Stimulated activated CD8-positive, alpha-beta memory T cell treated with anti-CD3 and anti-CD28 coated beads, Interleukin-4, amount 100 ng/mL, for 1 hour (primary cell): ENCODE results near the gene CDH13.
"Not testable (repeated sequence)": the region's sequence is repeated elsewhere in the genome, so short reads cannot be mapped to it uniquely, and the experiment has no call there.

Experiments
- DNase-seq, 2 donors: peaks; one replicate each; pipeline ENCODE4 v3.0.0-alpha.2; 2020; ENCODE audit warnings: low read depth in 2 of 2, low spot score in 1 of 2

The CDH13 gene

DNA sequence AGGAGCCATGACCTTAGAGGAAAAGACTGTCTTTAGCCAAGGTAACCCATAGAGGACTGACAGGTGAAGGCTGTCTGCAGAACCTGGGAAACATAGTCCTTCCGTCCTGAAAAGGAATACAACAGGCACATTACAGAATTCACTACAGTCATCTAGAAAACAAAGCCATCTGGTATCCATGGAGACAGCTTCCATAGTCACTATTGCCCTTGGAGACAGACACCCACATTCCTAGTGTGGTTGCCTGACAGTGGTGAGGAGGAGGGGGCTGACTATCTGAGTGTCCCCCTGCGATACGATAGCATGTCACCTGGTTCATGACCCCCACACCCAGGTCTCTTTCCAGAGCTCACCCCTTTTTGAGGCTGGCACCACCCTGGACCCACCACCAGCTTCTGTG lies 254.7 kb downstream of the CDH13 start:
- no peak for DNase-seq

DNA sequence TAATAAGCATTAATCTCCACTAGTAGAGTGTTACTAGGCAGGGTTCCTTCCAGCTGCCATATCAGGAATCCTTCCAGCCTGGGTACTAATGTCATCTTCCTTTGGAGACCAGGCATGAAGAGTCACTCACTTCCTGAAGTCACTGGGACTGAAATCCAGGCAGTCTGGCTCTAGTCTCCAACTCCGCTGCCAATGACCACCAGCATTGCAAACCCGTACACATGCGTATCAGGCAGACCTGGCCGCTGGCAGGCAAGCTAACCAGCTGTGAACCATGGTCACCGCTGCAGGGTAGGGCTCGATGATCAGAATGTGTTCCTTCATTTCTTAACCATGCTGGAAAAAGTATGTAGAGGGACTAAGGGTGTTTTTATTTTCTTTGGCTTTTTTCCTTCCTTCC lies 255.5 kb downstream of the CDH13 start:
- no peak for DNase-seq

DNA sequence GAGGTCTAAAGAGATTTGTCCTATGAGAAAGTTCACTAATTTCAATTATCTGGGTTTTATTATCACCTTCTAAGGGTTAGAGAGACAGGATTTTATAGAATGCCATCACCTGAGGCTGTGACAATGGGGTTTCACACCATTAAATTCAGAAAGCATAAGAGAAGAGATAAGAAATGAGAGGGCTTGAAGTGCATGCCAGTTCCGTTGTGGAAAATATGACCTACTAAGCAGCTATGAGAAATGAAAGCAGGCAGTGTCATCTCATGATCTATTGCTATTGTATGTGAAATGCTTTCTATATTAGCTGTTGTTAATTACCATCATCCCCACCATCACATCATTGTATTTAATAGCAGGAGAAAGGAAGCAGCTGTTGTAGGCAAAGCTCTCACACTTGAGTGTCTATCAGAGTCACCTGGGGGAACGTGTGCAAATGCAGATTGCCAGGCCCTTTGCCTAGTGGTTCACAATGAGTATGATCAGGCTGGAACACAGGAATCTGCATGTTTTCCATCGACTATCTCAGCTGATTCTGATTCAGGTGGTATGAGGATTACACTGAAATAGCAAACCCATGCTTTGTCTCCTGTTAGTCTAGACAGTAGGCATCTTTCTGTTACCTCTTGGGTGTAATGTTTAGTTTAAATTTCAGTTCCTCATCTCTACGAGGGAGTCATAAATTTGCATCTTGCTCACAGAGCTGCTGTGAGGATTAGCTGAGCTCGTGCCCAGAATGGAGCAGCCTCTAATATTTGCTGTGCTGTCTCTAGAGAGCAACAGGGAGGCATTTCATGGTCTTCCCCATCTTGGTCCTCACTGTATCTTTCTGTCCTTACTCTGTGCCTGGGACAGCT lies 256.4 kb downstream of the CDH13 start:
- DNase-seq = no peak

DNA sequence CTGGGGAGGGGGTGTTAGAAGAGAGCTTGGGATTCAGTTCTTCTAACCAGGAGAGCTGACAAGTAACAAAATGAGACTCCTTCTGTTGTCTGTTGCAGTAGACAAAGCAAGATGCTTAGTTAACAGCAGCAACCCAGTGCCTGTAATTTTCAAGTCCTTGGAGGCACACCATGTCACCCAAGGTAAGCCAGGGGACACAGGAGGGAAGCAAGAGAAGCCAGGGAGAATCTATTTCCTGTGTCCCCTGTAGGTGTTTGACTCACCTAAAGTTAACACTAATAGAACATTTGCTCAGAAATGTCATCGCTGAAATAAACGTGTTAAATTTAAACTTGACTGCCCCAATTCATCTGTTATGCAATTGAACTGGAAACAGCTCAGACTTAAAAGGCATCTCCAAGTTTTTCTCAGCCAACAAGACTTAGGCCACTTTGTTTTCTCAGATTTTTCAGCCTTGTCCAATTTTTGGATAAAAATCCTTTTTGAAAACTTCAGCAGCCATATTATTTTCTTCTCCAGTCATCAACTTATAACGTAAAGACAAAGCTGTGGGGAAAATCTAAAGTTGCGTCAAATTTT lies 257.6 kb downstream of the CDH13 start:
- DNase-seq = no peak

- DNase-seq = no peak
Observed at GRCh38 chr16:82886146-82886545, 259.4 kb downstream of the CDH13 start.

GRCh38 chr16:82888591-82889001 lies 261.8 kb downstream of the CDH13 start:
- no peak for DNase-seq

DNA sequence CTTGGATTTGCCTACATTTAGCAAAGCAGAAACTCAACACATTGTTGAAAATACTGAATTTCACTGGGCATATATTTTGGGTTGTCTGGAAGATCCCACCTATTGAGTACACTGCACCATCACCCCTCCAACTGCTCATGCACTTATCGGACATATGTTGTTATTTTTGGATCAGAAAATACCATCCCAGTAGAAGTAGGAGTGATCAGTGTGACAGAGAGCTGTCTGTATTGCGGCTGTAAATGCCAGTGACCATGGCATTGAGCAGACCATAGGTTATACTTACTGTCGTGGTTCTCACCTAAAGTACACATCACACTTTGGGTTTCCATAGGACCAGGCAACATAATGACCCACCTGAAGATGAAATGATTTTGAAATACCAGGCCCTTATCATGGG lies 264.7 kb downstream of the CDH13 start:
- no peak for DNase-seq

GRCh38 chr16:82891918-82892317 lies 265.1 kb downstream of the CDH13 start:
- DNase-seq = no peak

GRCh38 chr16:82892324-82892723 lies 265.6 kb downstream of the CDH13 start:
- DNase-seq = no peak

DNA sequence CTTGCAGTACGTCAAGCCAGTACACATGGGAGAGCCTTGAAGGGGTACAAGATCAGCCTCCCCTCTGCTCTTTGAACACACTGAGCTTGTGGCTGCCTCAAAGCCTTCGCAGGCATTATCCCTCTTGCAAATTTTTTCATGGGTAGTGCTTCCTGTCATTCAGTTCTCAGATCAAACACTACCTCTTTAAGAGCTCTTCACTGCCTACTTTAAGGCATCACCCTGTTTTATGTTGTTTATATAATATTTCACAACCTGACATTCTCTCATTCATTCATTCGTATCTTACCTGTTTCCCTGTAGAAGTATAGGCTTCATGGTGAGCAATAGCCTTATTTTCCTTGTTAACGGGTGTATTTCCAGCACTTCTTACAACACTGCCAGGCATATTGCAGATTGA lies 269.1 kb downstream of the CDH13 start:
- DNase-seq = no peak

DNA sequence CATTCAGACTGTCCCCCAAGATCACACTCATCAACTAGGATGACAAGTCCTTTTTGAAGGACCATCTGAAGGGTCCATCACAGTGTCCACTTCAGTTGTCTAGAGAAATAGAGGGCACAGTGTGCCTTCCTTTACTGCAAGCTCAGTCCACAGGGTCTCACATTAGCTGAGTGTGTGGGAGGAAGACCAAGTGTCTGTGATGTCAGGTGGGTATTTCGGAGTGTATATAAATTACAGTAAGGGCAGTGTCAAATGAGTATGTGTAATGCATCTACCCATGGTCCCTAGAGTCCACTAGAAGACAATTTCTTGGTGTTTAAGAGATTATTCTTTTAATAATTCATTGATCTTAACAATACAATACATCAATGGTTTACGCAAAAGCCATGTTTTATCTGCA lies 272.2 kb downstream of the CDH13 start:
- DNase-seq = no peak

GRCh38 chr16:82899731-82900450 lies 273.1 kb downstream of the CDH13 start:
- DNase-seq = no peak

GRCh38 chr16:82900559-82900958 lies 273.8 kb downstream of the CDH13 start:
- no peak for DNase-seq

DNA sequence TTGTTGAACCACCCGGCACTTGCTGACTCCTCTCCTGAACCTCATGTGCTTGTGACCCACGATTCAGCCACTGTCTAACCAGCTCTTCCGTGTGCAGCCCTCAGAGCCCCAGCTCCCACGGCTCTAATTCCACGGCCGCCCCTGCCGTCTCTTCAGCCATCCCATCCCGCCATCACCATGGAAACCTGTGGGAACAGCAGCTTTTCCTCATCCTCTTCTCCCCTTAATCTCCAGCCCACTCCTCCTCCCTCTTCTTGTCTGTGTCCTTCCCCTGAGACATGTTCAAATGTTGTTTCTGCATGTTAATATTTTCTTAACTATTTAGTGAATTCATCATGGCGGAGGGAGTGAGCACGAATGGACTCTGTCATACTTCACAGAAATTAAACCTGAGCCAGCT lies 285.2 kb downstream of the CDH13 start:
- no peak for DNase-seq

DNA sequence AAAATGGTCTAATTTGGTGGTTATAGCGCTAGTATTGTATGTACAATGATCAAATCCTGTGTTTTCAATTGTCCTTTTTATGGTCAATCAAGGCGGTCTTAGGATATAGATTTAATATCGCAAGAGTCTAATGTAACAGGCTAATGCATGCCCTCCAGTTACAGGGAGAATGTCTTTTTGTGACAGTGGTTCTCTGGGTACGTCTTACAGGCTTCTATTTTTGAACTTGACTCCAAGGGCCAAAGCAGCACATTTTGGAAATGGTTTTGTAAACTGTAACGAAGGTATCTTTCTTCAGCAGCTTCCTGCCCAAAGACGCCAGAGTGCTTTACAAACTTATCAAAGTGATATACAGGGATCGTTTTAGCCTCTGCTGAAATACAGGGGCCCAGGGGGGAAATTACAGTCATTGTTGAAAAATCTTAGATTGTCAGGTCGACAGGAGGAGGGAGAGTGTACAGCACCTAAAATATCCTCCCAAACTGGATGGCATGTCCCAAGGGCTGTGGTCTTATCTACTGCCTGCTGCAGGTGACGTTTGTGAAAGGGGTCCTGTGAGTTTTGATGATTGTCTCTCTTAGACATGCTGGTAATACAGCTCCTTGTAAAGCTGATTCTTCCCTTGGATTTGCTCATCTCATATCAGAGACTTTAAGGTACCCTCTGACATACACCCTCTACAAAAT lies 288.5 kb downstream of the CDH13 start:
- no peak for DNase-seq

- no peak for DNase-seq
Observed at GRCh38 chr16:82917886-82918595, 291.3 kb downstream of the CDH13 start.

DNA sequence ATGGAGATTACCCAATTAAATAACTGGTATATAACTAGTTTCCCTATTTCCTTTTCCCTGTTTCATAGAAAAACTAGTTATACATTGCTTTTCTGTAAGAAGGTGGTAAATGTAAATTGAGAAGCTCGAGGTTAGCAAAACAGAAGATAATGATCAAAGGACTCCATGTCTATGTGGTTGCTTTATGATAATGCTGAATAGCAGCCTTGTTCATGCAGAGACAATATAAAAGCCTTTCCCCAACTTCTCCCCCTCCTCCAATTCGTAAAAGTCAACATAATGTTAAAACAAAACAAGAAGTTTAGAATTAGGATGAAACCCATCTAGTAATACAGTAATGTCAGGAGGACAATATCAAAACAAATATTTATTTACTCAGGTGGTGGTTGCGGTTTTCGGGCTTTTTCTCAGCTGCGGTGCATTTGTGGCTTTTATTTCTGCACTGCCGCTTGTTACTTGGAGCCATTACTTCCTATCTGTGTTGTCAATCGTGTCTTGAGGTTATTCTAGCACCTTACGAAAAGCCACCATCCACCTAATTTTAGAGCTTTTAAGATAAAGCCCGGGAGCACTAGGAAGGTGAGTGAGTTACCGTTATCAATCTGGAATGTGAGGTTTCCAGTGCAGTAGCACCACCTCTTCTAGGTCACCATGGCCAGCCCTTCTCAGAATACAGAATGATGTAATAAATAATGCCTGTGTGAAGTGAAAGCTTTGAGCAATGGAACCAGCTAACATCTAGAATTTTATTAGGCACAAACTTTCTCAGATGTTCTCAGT lies 297.5 kb downstream of the CDH13 start:
- no peak for DNase-seq

GRCh38 chr16:82926500-82926899 lies 299.7 kb downstream of the CDH13 start:
- DNase-seq = no peak

GRCh38 chr16:82933933-82934332 lies 307.2 kb downstream of the CDH13 start:
- DNase-seq = not testable (repeated sequence)

DNA sequence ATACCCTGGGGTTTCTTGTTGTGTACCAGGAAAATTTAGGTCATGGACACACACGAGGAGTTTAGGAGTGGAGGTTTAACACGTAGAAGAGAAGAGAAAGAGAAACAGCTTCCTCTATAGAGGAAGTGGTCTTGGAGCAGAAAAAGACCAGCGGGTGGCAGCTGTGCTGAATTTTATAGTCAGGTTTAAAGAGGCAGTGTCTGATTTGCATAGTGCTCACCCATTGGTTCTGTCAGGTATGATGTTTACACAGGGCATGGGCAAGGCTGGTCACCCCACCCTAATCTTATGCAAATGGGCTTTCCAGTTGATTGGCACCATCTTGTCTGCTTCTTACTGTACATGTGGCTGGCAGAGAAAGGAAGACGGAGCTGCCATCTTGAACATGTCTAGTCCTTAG lies 309.0 kb downstream of the CDH13 start:
- DNase-seq = no peak
